ENCODE data around the gene MGMT.

Gene MGMT

DNA sequence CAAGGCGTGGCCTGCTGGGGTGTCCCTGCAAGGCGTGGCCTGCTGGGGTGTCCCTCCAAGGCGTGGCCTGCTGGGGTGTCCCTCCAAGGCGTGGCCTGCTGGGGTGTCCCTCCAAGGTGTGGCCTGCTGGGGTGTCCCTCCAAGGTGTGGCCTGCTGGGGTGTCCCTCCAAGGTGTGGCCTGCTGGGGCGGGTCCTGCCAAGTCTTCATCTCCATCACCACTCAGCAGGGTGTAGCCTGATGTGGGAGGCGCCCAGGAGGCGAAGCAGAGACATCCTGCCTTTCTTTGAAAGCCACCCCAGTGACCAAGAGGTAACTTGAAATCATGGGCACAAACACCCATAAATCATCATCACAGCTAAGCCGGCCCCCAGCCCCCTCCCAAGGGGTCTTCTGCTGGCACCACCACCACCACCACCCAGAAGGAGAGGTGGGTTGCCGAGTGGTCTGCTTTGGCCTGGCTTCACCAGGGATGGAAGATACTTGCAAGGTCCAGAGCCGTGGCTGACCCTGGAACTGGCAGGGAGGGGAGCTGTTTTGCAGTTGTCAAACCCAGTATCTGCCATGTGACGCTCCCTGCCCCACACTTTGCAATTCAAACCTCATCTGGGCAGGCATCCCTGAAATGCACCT lies 306.4 kb downstream of the MGMT start:
- H2AFZ ChIP-seq (ENCODE audit: low read length): no peak overlapping the region

DNA sequence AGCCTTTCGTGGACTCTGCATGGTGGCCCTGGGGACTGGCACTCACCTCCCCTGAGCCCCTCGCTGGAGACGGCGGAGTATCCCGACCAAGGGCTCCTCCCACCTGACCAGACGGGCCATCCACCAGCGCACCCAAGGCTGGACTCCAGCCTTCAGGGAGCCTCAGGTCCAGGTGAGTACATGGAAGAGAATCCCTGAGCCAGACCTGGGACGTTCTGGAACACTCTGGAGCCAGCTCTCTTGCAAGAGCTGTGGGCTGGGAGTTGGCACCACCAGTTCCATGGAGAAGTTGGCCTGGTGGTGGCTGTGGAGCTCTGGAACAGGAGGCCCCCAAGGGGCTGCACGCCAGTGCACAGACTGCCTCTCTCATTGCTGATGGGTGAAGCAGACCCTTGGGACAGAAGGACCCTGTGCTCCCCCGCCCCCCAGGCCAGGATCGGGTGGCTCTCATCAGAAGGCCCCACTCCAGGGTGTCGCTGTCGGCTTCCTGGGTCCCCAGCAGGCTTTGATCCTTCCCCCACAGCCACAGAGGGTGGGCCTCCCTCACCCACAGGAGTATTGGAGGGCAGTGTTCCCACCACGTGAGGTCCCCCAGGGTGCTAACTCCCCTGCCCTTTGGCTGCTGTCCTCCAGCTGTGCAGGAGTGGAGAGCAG lies 307.2 kb downstream of the MGMT start:
- TF ChIP-seq EZH2phosphoT487 (IDR thresholded peaks at IDR 0.05; ENCODE audit: low read length): no peak
- TF ChIP-seq, protein P1, sequence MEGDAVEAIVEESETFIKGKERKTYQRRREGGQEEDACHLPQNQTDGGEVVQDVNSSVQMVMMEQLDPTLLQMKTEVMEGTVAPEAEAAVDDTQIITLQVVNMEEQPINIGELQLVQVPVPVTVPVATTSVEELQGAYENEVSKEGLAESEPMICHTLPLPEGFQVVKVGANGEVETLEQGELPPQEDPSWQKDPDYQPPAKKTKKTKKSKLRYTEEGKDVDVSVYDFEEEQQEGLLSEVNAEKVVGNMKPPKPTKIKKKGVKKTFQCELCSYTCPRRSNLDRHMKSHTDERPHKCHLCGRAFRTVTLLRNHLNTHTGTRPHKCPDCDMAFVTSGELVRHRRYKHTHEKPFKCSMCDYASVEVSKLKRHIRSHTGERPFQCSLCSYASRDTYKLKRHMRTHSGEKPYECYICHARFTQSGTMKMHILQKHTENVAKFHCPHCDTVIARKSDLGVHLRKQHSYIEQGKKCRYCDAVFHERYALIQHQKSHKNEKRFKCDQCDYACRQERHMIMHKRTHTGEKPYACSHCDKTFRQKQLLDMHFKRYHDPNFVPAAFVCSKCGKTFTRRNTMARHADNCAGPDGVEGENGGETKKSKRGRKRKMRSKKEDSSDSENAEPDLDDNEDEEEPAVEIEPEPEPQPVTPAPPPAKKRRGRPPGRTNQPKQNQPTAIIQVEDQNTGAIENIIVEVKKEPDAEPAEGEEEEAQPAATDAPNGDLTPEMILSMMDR (IDR thresholded peaks at IDR 0.05; ENCODE audit: low read length): no peak
- no peak for TF ChIP-seq EZH2 (optimal IDR thresholded peaks at IDR 0.05; ENCODE audit: low read depth, low read length)
- Histone ChIP-seq H3K27me3 (replicated peaks; ENCODE audit: insufficient read depth, low read length) (no peaks in the 10 kb centered on the region), H3K79me2 (ENCODE audit: low read length) (no peaks in the 10 kb centered on the region), H3F3A (ENCODE audit: insufficient read depth, low read length) (no peaks in the 10 kb centered on the region), H3K27ac (ENCODE audit: low read length) (no peak overlapping the region), H3K9me2 (replicated peaks; ENCODE audit: insufficient read depth, low read length) (no peaks in the 10 kb centered on the region), H4K20me1 (ENCODE audit: insufficient read depth, low read length) (no peaks in the 10 kb centered on the region), H3K9me3 (replicated peaks; ENCODE audit: insufficient read depth, low read length) (no peaks in the 10 kb centered on the region), H3K4me3 (ENCODE audit: low read length) (no peak overlapping the region), H3K9ac (ENCODE audit: low read length) (no peak overlapping the region), H2AFZ (ENCODE audit: low read length) (no peak overlapping the region), H3K36me3 (replicated peaks; ENCODE audit: insufficient read depth, low read length) (no peaks in the 10 kb centered on the region), H3K4me1 (ENCODE audit: low read length) (no peaks in the 10 kb centered on the region), H3K4me2 (ENCODE audit: low read depth, low read length) (no peak overlapping the region)
- DNase-seq: no peak

More for the DNA sequence above, 306.4 kb downstream of the MGMT start:
- no peaks in the 10 kb centered on the region for H3K79me2 ChIP-seq (ENCODE audit: low read length)
- no peaks in the 10 kb centered on the region for H3K9me2 ChIP-seq (replicated peaks; ENCODE audit: insufficient read depth, low read length)
- no peak for DNase-seq
- H3K27me3 ChIP-seq (replicated peaks; ENCODE audit: insufficient read depth, low read length): no peaks in the 10 kb centered on the region
- H3F3A ChIP-seq (ENCODE audit: insufficient read depth, low read length): no peaks in the 10 kb centered on the region
- no peak overlapping the region for H3K4me3 ChIP-seq (ENCODE audit: low read length)
- no peaks in the 10 kb centered on the region for H3K4me1 ChIP-seq (ENCODE audit: low read length)
- H3K9me3 ChIP-seq (replicated peaks; ENCODE audit: insufficient read depth, low read length): no peaks in the 10 kb centered on the region
- no peak overlapping the region for H3K4me2 ChIP-seq (ENCODE audit: low read depth, low read length)
- no peaks in the 10 kb centered on the region for H3K36me3 ChIP-seq (replicated peaks; ENCODE audit: insufficient read depth, low read length)
- no peak for TF ChIP-seq EZH2phosphoT487 (IDR thresholded peaks at IDR 0.05; ENCODE audit: low read length)
- TF ChIP-seq, protein P1 (IDR thresholded peaks at IDR 0.05; ENCODE audit: low read length): no peak
- no peaks in the 10 kb centered on the region for H4K20me1 ChIP-seq (ENCODE audit: insufficient read depth, low read length)
- H3K27ac ChIP-seq (ENCODE audit: low read length): no peak overlapping the region
- H3K9ac ChIP-seq (ENCODE audit: low read length): no peak overlapping the region

DNA sequence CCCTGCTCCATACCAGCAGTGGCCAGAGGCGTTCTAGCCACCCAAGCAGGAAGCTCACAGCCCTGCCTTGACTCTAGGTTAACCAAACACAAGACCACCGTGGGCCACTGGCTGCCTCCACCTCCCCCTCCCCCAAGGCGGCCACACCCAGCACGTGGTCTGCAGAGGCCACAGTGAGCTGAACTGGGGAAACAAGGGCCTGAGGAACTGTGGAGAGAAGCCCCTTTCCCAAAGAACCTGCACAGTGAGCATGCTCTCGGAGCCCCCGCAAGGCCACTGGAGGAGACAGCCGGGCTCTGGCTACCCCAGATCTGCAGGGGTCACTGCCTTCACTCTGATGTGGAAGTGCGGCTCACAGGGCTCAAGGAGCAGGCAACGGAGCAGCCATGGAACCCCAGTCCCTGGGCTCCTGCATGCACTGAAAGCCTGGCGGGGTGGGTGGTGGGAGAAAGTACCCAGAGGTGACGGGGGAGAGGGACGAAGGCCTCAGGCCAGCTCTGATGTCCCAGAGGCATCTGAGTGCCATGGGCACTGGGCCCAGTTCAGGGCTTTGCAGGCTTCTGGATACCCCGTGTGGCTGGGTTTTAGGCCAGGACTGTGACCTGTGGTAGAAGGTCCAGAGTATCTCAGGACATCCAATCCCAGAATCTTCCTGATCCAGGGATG lies 307.8 kb downstream of the MGMT start:
- H3K9me3 ChIP-seq (replicated peaks; ENCODE audit: insufficient read depth, low read length): no peaks in the 10 kb centered on the region
- H3K4me3 ChIP-seq (ENCODE audit: low read length): no peak overlapping the region

More for the DNA sequence above, 307.8 kb downstream of the MGMT start:
- H3F3A ChIP-seq (ENCODE audit: insufficient read depth, low read length): no peaks in the 10 kb centered on the region
- H2AFZ ChIP-seq (ENCODE audit: low read length): no peak overlapping the region
- TF ChIP-seq, protein P1 (IDR thresholded peaks at IDR 0.05; ENCODE audit: low read length): no peak
- no peak for TF ChIP-seq EZH2 (optimal IDR thresholded peaks at IDR 0.05; ENCODE audit: low read depth, low read length)
- no peaks in the 10 kb centered on the region for H3K36me3 ChIP-seq (replicated peaks; ENCODE audit: insufficient read depth, low read length)
- H3K27me3 ChIP-seq (replicated peaks; ENCODE audit: insufficient read depth, low read length): no peaks in the 10 kb centered on the region
- H3K4me1 ChIP-seq (ENCODE audit: low read length): no peaks in the 10 kb centered on the region
- no peak overlapping the region for H3K4me2 ChIP-seq (ENCODE audit: low read depth, low read length)
- H3K9ac ChIP-seq (ENCODE audit: low read length): no peak overlapping the region
- no peaks in the 10 kb centered on the region for H3K9me2 ChIP-seq (replicated peaks; ENCODE audit: insufficient read depth, low read length)
- H3K27ac ChIP-seq (ENCODE audit: low read length): no peak overlapping the region
- no peaks in the 10 kb centered on the region for H3K79me2 ChIP-seq (ENCODE audit: low read length)
- H4K20me1 ChIP-seq (ENCODE audit: insufficient read depth, low read length): no peaks in the 10 kb centered on the region
- DNase-seq: no peak
